ENCODE data around the gene BCR. TPM values are rescaled to one million over a fixed set of nuclear protein-coding genes. Genes with fewer than 3 reads are reported as not detected.

BCR gene
- total and polyA plus RNA-seq, 2 of the 8 experiments (the other 6 are each of a cell fraction or from before 2014, with no cell fraction given): 66.7 to 130 TPM

GRCh38 chr22:23157560-23158515 is 22.5 kb upstream of the BCR start (continued):
- no peak for TF ChIP-seq ATF2 (IDR thresholded peaks at IDR 0.05; ENCODE audit: low read length)

Measured in H1 (cell line).